LNCAP (cell line): Measurements from ENCODE around the gene ITPK1.
A peak's percentile ranks its signal among the peaks of the same experiment; 100 is the strongest.

ENCODE experiments used
- TF ChIP-seq, protein P1 (sequence below): fragments of 450-650 bp; IDR thresholded peaks from 2 replicates; pipeline ENCODE4 v1.5.1; 2017; ENCODE audit warnings: mild to moderate bottlenecking

The ITPK1 gene

DNA sequence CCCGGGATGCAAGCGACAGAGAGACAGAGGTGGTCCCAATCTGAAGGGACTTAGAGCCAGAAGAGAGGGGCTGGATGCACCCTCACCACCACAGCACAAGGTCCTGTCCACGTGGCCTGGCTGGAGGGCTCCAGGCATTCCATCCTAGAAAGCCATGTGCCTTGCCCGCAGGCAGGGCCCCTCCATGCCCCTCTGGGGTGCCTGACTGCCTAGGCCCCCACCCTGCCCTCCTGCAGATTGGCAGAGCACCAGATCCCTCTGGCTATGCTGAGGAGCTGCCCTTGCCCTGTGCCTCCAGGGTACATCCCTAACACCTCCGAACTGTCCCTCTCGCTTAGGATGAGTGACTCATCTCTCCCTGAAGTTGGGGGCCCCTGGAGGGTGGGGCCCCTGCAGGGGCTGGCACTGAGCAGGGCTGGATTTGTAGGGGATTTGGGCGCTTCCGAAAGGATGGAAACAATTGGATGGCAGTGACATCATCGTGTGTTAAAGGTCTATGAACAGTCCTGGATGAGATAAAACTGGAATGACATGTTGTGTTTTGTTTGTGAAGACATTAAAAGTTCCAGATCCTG is 141.8 kb downstream of the ITPK1 start:
- TF ChIP-seq, protein P1, sequence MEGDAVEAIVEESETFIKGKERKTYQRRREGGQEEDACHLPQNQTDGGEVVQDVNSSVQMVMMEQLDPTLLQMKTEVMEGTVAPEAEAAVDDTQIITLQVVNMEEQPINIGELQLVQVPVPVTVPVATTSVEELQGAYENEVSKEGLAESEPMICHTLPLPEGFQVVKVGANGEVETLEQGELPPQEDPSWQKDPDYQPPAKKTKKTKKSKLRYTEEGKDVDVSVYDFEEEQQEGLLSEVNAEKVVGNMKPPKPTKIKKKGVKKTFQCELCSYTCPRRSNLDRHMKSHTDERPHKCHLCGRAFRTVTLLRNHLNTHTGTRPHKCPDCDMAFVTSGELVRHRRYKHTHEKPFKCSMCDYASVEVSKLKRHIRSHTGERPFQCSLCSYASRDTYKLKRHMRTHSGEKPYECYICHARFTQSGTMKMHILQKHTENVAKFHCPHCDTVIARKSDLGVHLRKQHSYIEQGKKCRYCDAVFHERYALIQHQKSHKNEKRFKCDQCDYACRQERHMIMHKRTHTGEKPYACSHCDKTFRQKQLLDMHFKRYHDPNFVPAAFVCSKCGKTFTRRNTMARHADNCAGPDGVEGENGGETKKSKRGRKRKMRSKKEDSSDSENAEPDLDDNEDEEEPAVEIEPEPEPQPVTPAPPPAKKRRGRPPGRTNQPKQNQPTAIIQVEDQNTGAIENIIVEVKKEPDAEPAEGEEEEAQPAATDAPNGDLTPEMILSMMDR, result no peak

DNA sequence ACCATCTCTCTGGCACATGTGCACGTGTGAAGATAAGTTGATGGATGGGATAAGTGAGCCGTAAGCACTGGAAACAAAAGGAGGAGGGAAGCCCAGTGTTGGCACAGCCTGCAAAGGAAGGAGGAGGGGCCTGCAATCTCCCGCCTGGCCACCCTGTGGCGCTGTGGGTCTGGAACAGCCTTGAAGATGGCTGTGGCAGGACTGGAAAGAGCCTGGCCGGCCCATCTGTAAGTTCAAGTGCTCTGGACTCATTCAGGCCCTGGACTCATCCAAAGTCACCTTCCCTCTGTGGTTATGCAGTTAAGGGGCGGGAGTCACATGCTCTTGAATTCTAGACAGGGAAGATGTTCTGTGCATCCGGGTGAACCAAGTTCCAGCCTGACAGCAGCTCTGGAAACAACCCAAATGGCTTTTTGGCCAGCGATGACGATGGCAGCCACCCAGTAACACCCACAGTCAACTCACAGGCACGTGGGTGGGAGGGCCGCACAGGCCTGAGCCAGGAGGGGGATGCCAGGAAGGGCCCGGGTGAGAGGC is 142.4 kb downstream of the ITPK1 start:
- TF ChIP-seq, protein P1, result peak; percentile 99

DNA sequence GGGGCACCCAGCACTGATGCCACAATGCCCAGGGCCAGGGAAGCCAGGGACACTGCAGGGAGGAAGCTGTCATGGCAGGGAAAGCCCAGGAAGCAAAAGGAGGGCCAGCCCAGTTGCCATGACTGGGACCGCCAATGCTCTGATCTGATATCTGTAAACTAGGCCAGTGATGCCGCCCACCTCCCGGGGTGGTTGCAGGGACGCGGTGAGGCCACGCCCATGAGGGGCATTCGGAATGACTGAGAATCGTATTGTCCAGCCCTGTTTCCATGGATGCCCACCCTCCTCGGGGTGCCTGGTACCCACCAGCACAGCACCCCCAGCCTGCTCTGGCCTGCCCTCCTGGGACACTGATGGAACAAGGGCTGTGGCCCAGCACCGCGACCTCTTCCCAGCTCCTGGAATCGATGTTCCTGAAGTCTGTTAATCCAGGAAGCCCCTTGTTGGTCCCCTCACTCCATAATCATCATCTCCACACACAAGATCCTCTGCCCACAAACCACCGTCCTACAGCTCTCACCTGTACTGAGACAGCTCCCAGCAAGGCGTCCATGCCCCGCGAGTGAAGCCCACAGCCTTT is 144.0 kb downstream of the ITPK1 start:
- TF ChIP-seq, protein P1, result no peak

DNA sequence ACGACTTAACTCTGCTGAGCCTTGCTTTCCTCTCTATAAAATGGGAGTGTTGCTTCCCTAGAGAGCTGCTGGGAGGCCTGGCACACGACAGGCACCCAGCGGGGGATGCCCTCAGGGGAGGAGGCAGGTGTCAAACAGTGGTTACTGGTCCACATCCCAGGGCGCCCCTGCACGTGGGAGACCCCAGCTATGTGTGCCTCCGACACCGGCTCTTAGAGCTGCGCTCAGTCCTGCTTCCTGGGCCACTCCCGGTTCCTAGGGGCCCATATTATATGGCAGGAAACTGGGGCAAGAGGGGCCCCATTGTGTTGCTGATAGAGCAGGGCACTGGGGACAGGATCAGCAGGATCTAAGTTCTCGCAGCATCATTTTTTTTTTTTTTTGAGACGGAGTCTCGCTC is 145.5 kb downstream of the ITPK1 start:
- TF ChIP-seq, protein P1, result no peak

DNA sequence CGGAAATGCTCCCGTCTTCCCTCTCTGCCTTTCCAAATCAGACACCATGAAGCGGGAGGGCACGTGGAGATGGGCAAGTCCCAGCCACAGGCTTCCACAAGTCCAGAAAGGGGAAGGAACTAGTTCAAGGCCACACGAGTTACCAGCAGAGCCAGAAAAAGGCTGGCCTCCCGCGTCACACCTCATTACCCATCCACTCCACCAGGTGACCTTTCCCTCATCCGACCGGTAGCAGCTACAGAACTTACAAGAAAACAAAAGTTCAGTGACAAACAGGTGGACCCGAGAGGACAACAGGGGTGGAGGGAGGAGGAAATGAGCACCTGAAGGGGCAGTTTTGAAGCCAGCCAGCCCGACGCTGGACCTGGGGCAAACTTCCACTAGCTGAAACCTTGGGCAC is 145.9 kb downstream of the ITPK1 start:
- TF ChIP-seq, protein P1, result no peak

DNA sequence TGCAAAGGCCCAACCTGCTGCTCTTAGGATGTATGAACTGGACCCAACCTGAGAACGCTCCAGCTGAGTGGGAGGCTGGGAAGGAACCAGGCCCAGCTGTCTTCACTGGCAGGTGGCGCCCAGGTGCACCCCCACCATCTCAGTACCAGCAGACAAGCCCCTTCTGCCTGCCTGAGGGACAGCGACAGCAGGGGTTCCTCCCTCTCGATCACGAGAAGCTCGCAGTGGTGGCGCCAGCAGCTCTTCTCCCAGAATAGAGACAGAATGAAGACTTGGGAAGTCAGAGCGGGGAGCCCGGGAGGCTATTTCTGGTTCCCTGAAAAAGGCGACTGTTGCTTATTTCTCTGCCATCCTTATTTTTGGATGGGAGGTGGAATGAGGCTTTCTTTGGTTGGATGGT is 146.3 kb downstream of the ITPK1 start:
- TF ChIP-seq, protein P1, result no peak

DNA sequence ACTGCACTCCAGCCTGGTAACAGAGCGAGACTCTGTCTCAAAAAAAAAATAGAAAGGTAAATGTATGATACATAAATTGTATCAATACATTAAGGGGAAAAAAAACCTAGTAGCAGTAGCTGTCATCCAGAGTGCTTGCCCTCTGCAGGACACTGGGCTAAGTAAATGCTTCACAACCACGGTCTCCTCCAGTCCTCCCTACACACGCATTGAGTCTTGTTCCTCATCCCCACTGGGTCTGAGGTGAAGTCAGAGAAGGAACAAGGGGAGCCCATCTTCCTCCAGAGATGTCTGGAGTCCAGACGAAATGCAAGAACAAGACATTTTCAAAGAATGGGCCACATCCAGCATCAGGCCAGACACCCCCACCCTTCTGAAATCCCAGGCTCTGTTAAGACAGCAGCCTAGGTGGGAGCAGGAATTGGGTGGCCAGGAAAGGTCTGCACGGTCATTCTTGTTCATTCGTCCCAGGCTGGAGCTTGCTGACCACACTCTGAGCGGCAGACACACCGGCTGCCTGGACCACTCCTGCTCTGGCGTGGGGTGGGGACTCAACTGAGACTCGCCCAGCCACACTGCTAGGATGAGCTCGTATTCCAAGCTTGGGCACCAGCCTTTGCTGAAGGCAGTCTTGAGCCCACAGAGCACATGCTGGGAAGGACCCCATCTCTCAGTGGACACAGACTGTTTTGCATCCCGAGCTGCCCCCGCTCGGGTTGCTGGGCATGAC is 147.3 kb downstream of the ITPK1 start:
- TF ChIP-seq, protein P1, result no peak
